IgD-negative memory B cell (primary cell): Measurements from ENCODE around the gene ZNF764. TPM values are rescaled to one million over a fixed set of nuclear protein-coding genes. Genes with fewer than 3 reads are reported as not detected.

Source experiments
- H3K27ac Mint-ChIP-seq, 3 donors: one replicate each; pipeline ENCODE4 v1.8.0; 2020 to 2022; ENCODE audit warnings: mild to moderate bottlenecking in 3 of 3, mixed read lengths in 3 of 3, moderate library complexity in 1 of 3
- H3K27me3 Mint-ChIP-seq: one replicate; pipeline ENCODE4 v1.8.0; 2021; ENCODE audit warnings: mixed read lengths
- H3K36me3 Mint-ChIP-seq: one replicate; pipeline ENCODE4 v1.8.0; 2020; ENCODE audit warnings: mild to moderate bottlenecking, mixed read lengths
- H3K4me1 Mint-ChIP-seq, 3 donors: one replicate each; pipeline ENCODE4 v1.8.0; 2020 to 2022; ENCODE audit warnings: mixed read lengths in 3 of 3, mild to moderate bottlenecking in 1 of 3
- H3K4me3 Mint-ChIP-seq, 4 donors: one replicate each; pipeline ENCODE4 v1.8.0; 2020 to 2022; ENCODE audit warnings: mild to moderate bottlenecking in 4 of 4, mixed read lengths in 4 of 4, moderate library complexity in 3 of 4
- H3K9me3 Mint-ChIP-seq, 3 donors: one replicate each; pipeline ENCODE4 v1.8.0; 2020 to 2021; ENCODE audit warnings: mixed read lengths in 3 of 3, mild to moderate bottlenecking in 1 of 3
- polyA plus RNA-seq: library from polyadenylated mRNA; unstranded; fragments of 300-500 nt; fragmentation: Illumina TruSeq; gene quantifications from one replicate; pipeline ENCODE4 v1.2.3, GENCODE V29; 2021

The ZNF764 gene
- polyA plus RNA-seq, 1 donor from 2014 or later = 6.2 TPM

GRCh38 chr16:30521873-30522641 lies 36.1 kb downstream of the ZNF764 start:
- Mint-ChIP-seq H3K27ac (peak overlapping the region in 2 of 3 donors; percentile 3 to 25), H3K36me3 (peaks cover 5% of the 10 kb centered on the region), H3K9me3 (no peaks in the 10 kb centered on the region), H3K4me3 (peak overlapping the region in 1 of 4 donors; percentile 66), H3K4me1 (peaks cover 0 to 3% (median 3%) of the 10 kb centered on the region in 3 donors), H3K27me3 (no peaks in the 10 kb centered on the region)

GRCh38 chr16:30521476-30521872 lies 36.7 kb downstream of the ZNF764 start:
- Mint-ChIP-seq H3K36me3 (peaks cover 7% of the 10 kb centered on the region), H3K4me3 (no peak overlapping the region), H3K27me3 (no peaks in the 10 kb centered on the region), H3K27ac (no peak overlapping the region), H3K9me3 (no peaks in the 10 kb centered on the region), H3K4me1 (peaks cover 0 to 3% (median 3%) of the 10 kb centered on the region in 3 donors)

- Mint-ChIP-seq H3K4me3 (peak overlapping the region in 1 of 4 donors; percentile 12), H3K9me3 (no peaks in the 10 kb centered on the region), H3K27me3 (no peaks in the 10 kb centered on the region), H3K27ac (no peak overlapping the region), H3K4me1 (no peaks in the 10 kb centered on the region), H3K36me3 (peaks cover 7% of the 10 kb centered on the region)
These were observed 38.8 kb downstream of the ZNF764 start for GRCh38 chr16:30519120-30520049.

GRCh38 chr16:30518552-30518951 lies 39.6 kb downstream of the ZNF764 start:
- Mint-ChIP-seq H3K4me3 (peak overlapping the region in 1 of 4 donors; percentile 12), H3K27ac (no peak overlapping the region), H3K9me3 (no peaks in the 10 kb centered on the region), H3K4me1 (no peaks in the 10 kb centered on the region), H3K27me3 (no peaks in the 10 kb centered on the region), H3K36me3 (peaks cover 7% of the 10 kb centered on the region)

GRCh38 chr16:30515275-30515674 lies 42.9 kb downstream of the ZNF764 start:
- Mint-ChIP-seq H3K36me3 (peaks cover 5% of the 10 kb centered on the region), H3K27me3 (no peaks in the 10 kb centered on the region), H3K27ac (no peak overlapping the region), H3K9me3 (no peaks in the 10 kb centered on the region), H3K4me3 (peak overlapping the region in 1 of 4 donors; percentile 72), H3K4me1 (no peaks in the 10 kb centered on the region)

- Mint-ChIP-seq H3K27ac (peak overlapping the region in 1 of 3 donors; percentile 57), H3K4me1 (no peaks in the 10 kb centered on the region), H3K9me3 (no peaks in the 10 kb centered on the region), H3K27me3 (no peaks in the 10 kb centered on the region), H3K36me3 (peaks cover under 1% of the 10 kb centered on the region), H3K4me3 (no peak overlapping the region)
These were observed 46.7 kb downstream of the ZNF764 start for GRCh38 chr16:30511509-30511908.

- Mint-ChIP-seq H3K27ac (peak overlapping the region in 1 of 3 donors; percentile 63), H3K9me3 (no peaks in the 10 kb centered on the region), H3K4me3 (peak overlapping the region in 1 of 4 donors; percentile 60), H3K36me3 (peaks cover 1% of the 10 kb centered on the region), H3K4me1 (no peaks in the 10 kb centered on the region), H3K27me3 (no peaks in the 10 kb centered on the region)
These were observed 47.7 kb downstream of the ZNF764 start for GRCh38 chr16:30510376-30510938.

- H3K27me3 Mint-ChIP-seq = no peaks in the 10 kb centered on the region
- H3K4me3 Mint-ChIP-seq = no peak overlapping the region
- H3K27ac Mint-ChIP-seq = peak overlapping the region in 1 of 3 donors; percentile 88
- H3K4me1 Mint-ChIP-seq = no peaks in the 10 kb centered on the region
- no peaks in the 10 kb centered on the region for H3K9me3 Mint-ChIP-seq
- H3K36me3 Mint-ChIP-seq = peaks cover 4% of the 10 kb centered on the region
These were observed 49.0 kb downstream of the ZNF764 start for GRCh38 chr16:30509081-30509765.

Other genes with a start within 250 kb of the ZNF764 start
- gene CD2BP2, start 203.1 kb downstream of the ZNF764 start, polyA plus RNA-seq = 42.7 TPM
- gene TBC1D10B, start 187.9 kb downstream of the ZNF764 start, polyA plus RNA-seq = 11.3 TPM
- gene MYL11, start 183.6 kb downstream of the ZNF764 start, polyA plus RNA-seq = 1.7 TPM
- 161 TPM for gene SEPTIN1, start 175.8 kb downstream of the ZNF764 start, polyA plus RNA-seq
- 9.7 TPM for gene ZNF48, start 163.0 kb downstream of the ZNF764 start, polyA plus RNA-seq
- 4.8 TPM for gene ZNF771, start 150.8 kb downstream of the ZNF764 start, polyA plus RNA-seq
- gene DCTPP1, start 128.3 kb downstream of the ZNF764 start, polyA plus RNA-seq = 137 TPM
- 64.0 TPM for gene SEPHS2, start 112.5 kb downstream of the ZNF764 start, polyA plus RNA-seq
- 51.9 TPM for gene ITGAL, start 85.6 kb downstream of the ZNF764 start, polyA plus RNA-seq
- 12.7 TPM for gene ZNF768, start 31.8 kb downstream of the ZNF764 start, polyA plus RNA-seq
- gene ZNF747, start 23.5 kb downstream of the ZNF764 start, polyA plus RNA-seq = 14.8 TPM
- gene ZNF688, start 13.3 kb upstream of the ZNF764 start, polyA plus RNA-seq = 40.7 TPM
- gene ZNF785, start 27.3 kb upstream of the ZNF764 start, polyA plus RNA-seq = 2.9 TPM
- 12.8 TPM for gene ZNF689, start 52.0 kb upstream of the ZNF764 start, polyA plus RNA-seq
- gene PRR14, start 92.6 kb upstream of the ZNF764 start, polyA plus RNA-seq = 27.6 TPM
- gene FBRS, start 100.1 kb upstream of the ZNF764 start, polyA plus RNA-seq = 7.1 TPM
- 32.6 TPM for gene SRCAP, start 140.8 kb upstream of the ZNF764 start, polyA plus RNA-seq
- gene PHKG2, start 190.1 kb upstream of the ZNF764 start, polyA plus RNA-seq = 36.7 TPM
- 0.63 TPM for gene CFAP119, start 203.7 kb upstream of the ZNF764 start, polyA plus RNA-seq
- gene RNF40, start 203.9 kb upstream of the ZNF764 start, polyA plus RNA-seq = 56.0 TPM
- 0.30 TPM for gene ZNF629, start 228.8 kb upstream of the ZNF764 start, polyA plus RNA-seq